Activated CD8-positive, alpha-beta T cell treated with anti-CD3 and anti-CD28 coated beads for 36 hours (primary cell): Measurements from ENCODE around the gene ZNF836. TPM values are rescaled to one million over a fixed set of nuclear protein-coding genes. Genes with fewer than 3 reads are reported as not detected.

Experiments
- ATAC-seq: fragments of 200-7000 bp; cut with Tn5 transposase; one replicate; pipeline ENCODE4 v1.10.0; 2021; ENCODE audit warnings: mild to moderate bottlenecking, moderate library complexity
- CTCF ChIA-PET: fragments of 350-600 bp; sonication (Branson Sonifier 250); formaldehyde crosslinking; loops from one replicate; lab custom pipeline; 2021; ENCODE audit warnings: antibody characterized with exemption; lab: Charles Lee
- POLR2A ChIA-PET: fragments of 350-600 bp; sonication (Branson Sonifier 250); formaldehyde crosslinking; loops from one replicate; lab custom pipeline; 2021; ENCODE audit warnings: antibody characterized with exemption; lab: Charles Lee
- DNase-seq: peaks from one replicate; pipeline ENCODE4 v3.0.0-alpha.2; 2020
- H3K27ac Mint-ChIP-seq: one replicate; pipeline ENCODE4 v1.8.0; 2021; ENCODE audit warnings: mild to moderate bottlenecking, mixed read lengths
- H3K27me3 Mint-ChIP-seq: one replicate; pipeline ENCODE4 v1.8.0; 2021; ENCODE audit warnings: mixed read lengths
- H3K36me3 Mint-ChIP-seq: one replicate; pipeline ENCODE4 v1.8.0; 2021; ENCODE audit warnings: low read depth, mixed read lengths
- H3K4me1 Mint-ChIP-seq: one replicate; pipeline ENCODE4 v1.8.0; 2021; ENCODE audit warnings: low read depth, mixed read lengths
- H3K4me3 Mint-ChIP-seq: one replicate; pipeline ENCODE4 v1.8.0; 2021; ENCODE audit warnings: mild to moderate bottlenecking, moderate library complexity, mixed read lengths
- H3K9me3 Mint-ChIP-seq: one replicate; pipeline ENCODE4 v1.8.0; 2021; ENCODE audit warnings: mixed read lengths
- CTCF ChIP-seq: fragments of 200-600 bp; IDR thresholded peaks from one replicate; pipeline ENCODE4 v1.8.0; 2022; ENCODE audit warnings: antibody characterized with exemption, mild to moderate bottlenecking
- intact Hi-C: fragments of 100-400 bp; cut with micrococcal nuclease; formaldehyde crosslinking; loops from one replicate; pipeline ENCODE4 v1.10.0; 2022
- total RNA-seq, 2 experiments: library from RNA; stranded (reverse); gene quantifications; one replicate each; pipeline ENCODE4 v1.2.3, GENCODE V29; 2021

The ZNF836 gene
- total RNA-seq, 2 experiments from 2014 or later, result 10.3 to 12.6 TPM

- no peak for DNase-seq
- TF ChIP-seq CTCF, result no peak
- peaks cover 70% of the 10 kb centered on the region for H3K9me3 Mint-ChIP-seq
- H3K27me3 Mint-ChIP-seq, result no peaks in the 10 kb centered on the region
- POLR2A ChIA-PET, result no interaction called here
- no peaks in the 10 kb centered on the region for H3K4me1 Mint-ChIP-seq
- no peak overlapping the region for H3K4me3 Mint-ChIP-seq
- intact Hi-C loops, result no loop called here
- H3K27ac Mint-ChIP-seq, result no peak overlapping the region
- CTCF ChIA-PET, result no interaction called here
- H3K36me3 Mint-ChIP-seq, result peaks cover 94% of the 10 kb centered on the region
- no peak for ATAC-seq
These were observed 51.1 kb downstream of the ZNF836 start for GRCh38 chr19:52120286-52120685.

- ChIA-PET POLR2A (no interaction called here), CTCF (no interaction called here)
- Mint-ChIP-seq H3K4me3 (no peak overlapping the region), H3K9me3 (peaks cover 85% of the 10 kb centered on the region), H3K4me1 (no peaks in the 10 kb centered on the region), H3K36me3 (peaks cover 78% of the 10 kb centered on the region), H3K27ac (no peak overlapping the region), H3K27me3 (no peaks in the 10 kb centered on the region)
- DNase-seq (no peak), ATAC-seq (no peak)
- intact Hi-C loops, result no loop called here
- TF ChIP-seq CTCF, result no peak
These were observed 55.8 kb downstream of the ZNF836 start for GRCh38 chr19:52115526-52116053.

GRCh38 chr19:52114691-52115090, 56.7 kb downstream of the ZNF836 start:
- no peak overlapping the region for H3K4me3 Mint-ChIP-seq
- CTCF ChIA-PET, result no interaction called here
- H3K36me3 Mint-ChIP-seq, result peaks cover 75% of the 10 kb centered on the region
- no peak for ATAC-seq
- no peak for DNase-seq
- TF ChIP-seq CTCF, result no peak
- H3K27ac Mint-ChIP-seq, result no peak overlapping the region
- intact Hi-C loops, result no loop called here
- POLR2A ChIA-PET, result no interaction called here
- peaks cover 83% of the 10 kb centered on the region for H3K9me3 Mint-ChIP-seq
- no peaks in the 10 kb centered on the region for H3K27me3 Mint-ChIP-seq
- H3K4me1 Mint-ChIP-seq, result no peaks in the 10 kb centered on the region

GRCh38 chr19:52112624-52113023, 58.8 kb downstream of the ZNF836 start:
- no peak for TF ChIP-seq CTCF
- Mint-ChIP-seq H3K9me3 (peaks cover 74% of the 10 kb centered on the region), H3K27ac (no peak overlapping the region), H3K36me3 (peaks cover 56% of the 10 kb centered on the region), H3K4me1 (no peaks in the 10 kb centered on the region), H3K4me3 (no peak overlapping the region), H3K27me3 (no peaks in the 10 kb centered on the region)
- ATAC-seq (no peak), DNase-seq (no peak)
- POLR2A ChIA-PET, result no interaction called here
- CTCF ChIA-PET, result no interaction called here
- intact Hi-C loops, result no loop called here

GRCh38 chr19:52110780-52111179, 60.6 kb downstream of the ZNF836 start:
- no peak overlapping the region for H3K27ac Mint-ChIP-seq
- H3K9me3 Mint-ChIP-seq, result peaks cover 70% of the 10 kb centered on the region
- CTCF ChIA-PET, result no interaction called here
- no peak overlapping the region for H3K4me3 Mint-ChIP-seq
- H3K27me3 Mint-ChIP-seq, result no peaks in the 10 kb centered on the region
- no peaks in the 10 kb centered on the region for H3K4me1 Mint-ChIP-seq
- peaks cover 51% of the 10 kb centered on the region for H3K36me3 Mint-ChIP-seq
- no peak for DNase-seq
- intact Hi-C loops, result no loop called here
- no peak for TF ChIP-seq CTCF
- POLR2A ChIA-PET, result interaction anchor here (0.8 kb wide), 1 partner anchor 27 kb away, joined by 3 read pairs; no protein-coding TSS in a partner anchor
- ATAC-seq, result no peak

Other genes with a start within 250 kb of the ZNF836 start
- gene ZNF613, start 244.1 kb downstream of the ZNF836 start, total RNA-seq, result 1 to 10 TPM; 3.2 to 3.5 TPM
- gene ZNF350, start 184.8 kb downstream of the ZNF836 start, total RNA-seq, result 1 to 10 TPM; 7.5 to 7.6 TPM
- gene ZNF615, start 163.4 kb downstream of the ZNF836 start, total RNA-seq, result 1 to 10 TPM; 8.3 to 9.0 TPM
- 10 to 100 TPM; 11.9 to 13.3 TPM for gene ZNF614, start 143.2 kb downstream of the ZNF836 start, total RNA-seq
- gene ZNF432, start 122.8 kb downstream of the ZNF836 start, total RNA-seq, result 10 to 100 TPM; 15.8 to 16.3 TPM
- 10 to 100 TPM; 19.2 to 22.7 TPM for gene ZNF841, start 75.9 kb downstream of the ZNF836 start, total RNA-seq
- gene ZNF616, start 31.7 kb downstream of the ZNF836 start, total RNA-seq, result 10 to 100 TPM; 11.2 to 11.7 TPM
- 100 to 1,000 TPM; 236 to 237 TPM for gene PPP2R1A, start 18.4 kb upstream of the ZNF836 start, total RNA-seq
- 10 to 100 TPM; 30.7 to 32.9 TPM for gene ZNF766, start 98.0 kb upstream of the ZNF836 start, total RNA-seq
- 1 to 10 TPM; 2.6 to 3.2 TPM for gene ZNF480, start 125.5 kb upstream of the ZNF836 start, total RNA-seq
- 1 to 10 TPM; 1.4 to 3.2 TPM for gene ZNF610, start 164.6 kb upstream of the ZNF836 start, total RNA-seq
- gene ZNF880, start 198.3 kb upstream of the ZNF836 start, total RNA-seq, result 10 to 100 TPM; 18.1 to 20.4 TPM
- gene ZNF528, start 226.2 kb upstream of the ZNF836 start, total RNA-seq, result 1 to 10 TPM; 6.8 to 8.3 TPM